Activated CD4-positive, alpha-beta T cell treated with anti-CD3 and anti-CD28 coated beads for 24 hours (primary cell): ENCODE results near the gene CCNK.

Experiments
- DNase-seq, 2 donors: peaks; one replicate each; pipeline ENCODE4 v3.0.0-alpha.2; 2020; ENCODE audit warnings: low read depth in 2 of 2

The CCNK gene

DNA sequence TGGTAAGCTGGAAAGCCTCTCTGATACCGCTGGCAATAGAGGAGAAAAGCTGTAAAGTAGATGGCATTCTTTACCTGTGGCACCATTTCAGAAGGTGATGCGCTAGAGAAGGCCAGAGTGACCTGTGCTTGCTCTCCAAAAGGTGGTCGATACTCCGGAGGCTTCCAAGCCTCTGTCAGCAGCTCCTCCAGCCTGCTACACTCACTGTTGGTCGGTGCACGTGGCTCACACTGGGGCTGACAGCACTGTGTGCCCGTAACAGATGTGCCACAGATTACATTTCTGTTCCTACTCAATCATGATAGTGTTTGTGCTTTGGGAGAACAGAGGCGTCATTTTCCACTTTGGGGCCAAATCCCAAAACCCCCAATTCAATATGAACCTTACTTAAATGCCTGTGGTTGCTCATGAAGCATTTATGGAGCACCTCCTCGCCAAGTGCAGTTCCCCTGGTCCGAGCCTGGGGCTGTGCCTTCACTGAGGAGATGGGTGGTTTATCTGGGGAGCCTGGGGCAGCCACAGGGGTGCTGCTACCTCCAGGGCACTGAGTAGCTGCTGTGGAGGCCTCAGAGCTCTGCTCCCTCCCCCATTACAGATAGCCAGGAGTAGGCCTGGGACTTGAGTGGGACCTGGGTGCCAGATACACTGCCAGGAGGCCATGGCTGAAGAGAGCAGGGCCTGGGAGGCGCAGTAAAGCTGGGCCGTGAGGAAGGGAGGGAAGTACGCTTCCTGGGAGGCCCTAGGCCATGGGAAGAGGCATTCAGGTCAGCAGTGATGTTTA is 26.8 kb downstream of the CCNK start:
- DNase-seq: no peak

GRCh38 chr14:99508896-99509629 is 27.9 kb downstream of the CCNK start:
- DNase-seq: no peak

- no peak for DNase-seq
These were observed 28.8 kb downstream of the CCNK start for GRCh38 chr14:99509871-99510555.

DNA sequence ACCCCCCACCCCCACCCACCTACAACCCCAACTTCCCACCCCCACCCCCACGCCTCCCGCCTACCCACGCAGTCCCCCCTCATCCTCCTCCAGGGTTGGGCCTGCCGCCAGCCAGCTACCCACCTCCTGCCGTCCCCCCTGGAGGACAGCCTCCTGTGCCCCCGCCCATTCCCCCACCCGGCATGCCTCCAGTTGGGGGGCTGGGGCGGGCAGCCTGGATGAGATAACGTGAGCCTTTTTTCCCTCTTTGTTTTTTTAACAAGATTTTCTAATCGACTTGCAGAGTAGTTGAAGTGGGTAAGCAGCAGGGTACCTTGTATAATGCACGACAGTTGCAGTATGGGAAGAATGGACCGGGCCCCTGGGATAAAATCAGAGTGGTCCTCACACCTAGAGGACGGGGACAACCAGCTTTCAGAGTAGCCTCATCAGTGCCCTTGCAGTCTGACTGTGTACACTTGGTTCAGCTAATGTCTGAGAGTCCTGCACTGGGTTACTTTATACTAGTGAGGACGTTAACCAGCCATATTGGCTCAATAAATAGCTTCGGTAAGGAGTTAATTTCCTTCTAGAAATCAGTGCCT is 29.4 kb downstream of the CCNK start:
- no peak for DNase-seq

- no peak for DNase-seq
These were observed 30.4 kb downstream of the CCNK start for GRCh38 chr14:99511421-99512109.

DNA sequence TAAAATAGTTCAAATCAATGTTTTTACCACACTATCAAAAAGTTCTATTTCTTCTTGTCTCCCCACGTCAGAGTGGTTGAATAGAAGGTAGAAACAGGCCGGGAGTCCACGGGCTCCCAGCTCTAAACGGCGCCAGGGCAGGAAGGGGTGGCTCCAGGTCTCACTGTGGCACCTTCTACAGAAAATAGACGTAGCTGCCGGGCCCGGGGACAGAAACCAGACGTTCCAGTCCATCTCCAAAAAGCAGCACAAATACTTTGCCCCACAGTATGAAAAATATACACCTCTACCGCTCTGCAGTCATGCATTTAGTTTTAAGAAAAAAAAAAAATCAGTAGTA is 30.9 kb downstream of the CCNK start:
- DNase-seq: no peak

- DNase-seq: no peak
These were observed 31.5 kb downstream of the CCNK start for GRCh38 chr14:99512571-99513182.

DNA sequence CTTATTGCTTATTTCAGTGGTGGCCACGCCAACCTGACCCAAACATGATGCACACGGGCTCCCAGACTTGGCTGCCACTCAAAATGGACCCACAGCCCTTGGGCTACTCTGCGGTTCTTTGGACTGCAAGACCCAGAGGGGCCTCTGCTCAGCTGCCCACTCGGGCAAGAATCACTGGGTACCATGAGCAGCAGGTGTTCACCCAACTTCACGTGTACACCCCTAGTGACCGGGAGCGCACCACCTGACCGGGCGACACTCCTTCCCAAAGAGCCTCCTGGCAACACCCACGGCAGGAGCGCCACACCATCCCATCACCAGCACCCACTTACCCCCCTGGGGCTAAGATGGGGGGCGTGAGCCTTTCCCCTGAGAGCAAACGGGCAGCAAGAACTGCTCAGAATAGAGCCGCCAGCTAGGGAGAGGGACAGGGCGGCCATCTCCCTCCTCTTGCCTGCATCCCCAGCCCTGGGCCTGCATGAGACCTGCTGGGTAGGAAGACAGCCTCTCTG is 32.0 kb downstream of the CCNK start:
- no peak for DNase-seq

DNA sequence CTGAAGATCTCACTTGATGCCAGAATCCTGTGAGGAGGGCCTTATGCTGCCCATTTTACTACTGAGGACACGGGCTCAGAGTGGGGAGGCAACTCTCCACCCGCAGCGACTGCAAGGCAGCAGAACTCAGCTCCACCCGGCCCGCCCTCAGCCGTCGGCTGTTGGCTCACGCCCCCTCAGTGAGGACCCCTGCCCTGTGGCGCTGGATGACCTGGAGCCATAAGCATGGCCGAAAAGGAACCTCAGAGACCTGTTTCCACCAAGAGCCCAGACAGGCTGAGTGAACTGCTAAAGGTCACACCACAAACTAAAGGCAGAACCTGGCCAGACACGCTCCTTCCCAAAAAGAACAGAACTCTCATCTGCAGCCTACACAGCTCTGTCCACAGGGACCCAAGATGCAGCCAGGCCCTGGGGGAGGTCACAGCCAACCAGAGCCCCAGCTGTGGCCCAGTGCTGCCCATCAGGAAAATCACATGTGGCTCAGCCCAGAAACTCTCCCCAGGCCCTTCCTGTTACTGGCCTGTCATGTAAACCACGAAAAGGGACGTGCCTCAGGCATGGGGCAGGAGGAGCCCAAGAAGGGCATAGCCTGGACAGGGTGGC is 32.8 kb downstream of the CCNK start:
- DNase-seq: no peak

DNA sequence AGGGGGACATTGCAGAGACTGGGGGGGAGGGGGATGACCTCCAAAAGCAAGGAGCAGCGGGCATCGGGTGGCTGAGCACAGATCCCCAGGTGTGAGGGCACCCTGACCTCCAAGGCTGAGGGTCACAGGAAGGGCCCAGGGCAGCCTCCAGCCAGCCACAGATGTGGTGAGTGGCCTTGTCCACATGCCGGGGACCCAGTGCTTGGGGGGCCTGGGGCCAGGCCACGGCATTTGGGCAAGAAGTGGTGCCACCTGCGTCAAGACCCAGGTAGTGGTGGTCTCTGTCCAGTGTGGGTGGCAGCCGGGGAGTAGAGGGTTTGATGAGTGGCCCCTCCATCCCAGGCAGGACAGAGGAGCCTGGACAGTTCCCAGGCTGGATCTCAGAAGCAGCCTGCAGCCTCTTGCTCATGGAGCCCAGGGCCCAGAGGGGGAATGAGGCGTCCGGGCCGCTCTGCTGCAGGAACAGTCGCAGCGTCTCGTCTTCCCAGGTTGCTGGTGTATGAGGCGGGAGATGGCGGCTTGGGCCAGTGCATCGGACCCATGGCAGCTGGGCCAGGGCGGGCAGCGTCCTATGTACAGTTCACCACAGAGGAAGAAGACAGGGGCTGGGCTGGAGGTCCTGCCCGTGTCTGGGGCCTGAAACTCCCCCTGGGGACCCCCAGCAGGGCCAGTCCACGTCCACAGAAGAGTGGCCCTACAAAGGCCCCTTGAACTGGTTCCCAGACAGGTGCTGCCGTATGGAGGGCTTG is 33.5 kb downstream of the CCNK start:
- DNase-seq: no peak

DNA sequence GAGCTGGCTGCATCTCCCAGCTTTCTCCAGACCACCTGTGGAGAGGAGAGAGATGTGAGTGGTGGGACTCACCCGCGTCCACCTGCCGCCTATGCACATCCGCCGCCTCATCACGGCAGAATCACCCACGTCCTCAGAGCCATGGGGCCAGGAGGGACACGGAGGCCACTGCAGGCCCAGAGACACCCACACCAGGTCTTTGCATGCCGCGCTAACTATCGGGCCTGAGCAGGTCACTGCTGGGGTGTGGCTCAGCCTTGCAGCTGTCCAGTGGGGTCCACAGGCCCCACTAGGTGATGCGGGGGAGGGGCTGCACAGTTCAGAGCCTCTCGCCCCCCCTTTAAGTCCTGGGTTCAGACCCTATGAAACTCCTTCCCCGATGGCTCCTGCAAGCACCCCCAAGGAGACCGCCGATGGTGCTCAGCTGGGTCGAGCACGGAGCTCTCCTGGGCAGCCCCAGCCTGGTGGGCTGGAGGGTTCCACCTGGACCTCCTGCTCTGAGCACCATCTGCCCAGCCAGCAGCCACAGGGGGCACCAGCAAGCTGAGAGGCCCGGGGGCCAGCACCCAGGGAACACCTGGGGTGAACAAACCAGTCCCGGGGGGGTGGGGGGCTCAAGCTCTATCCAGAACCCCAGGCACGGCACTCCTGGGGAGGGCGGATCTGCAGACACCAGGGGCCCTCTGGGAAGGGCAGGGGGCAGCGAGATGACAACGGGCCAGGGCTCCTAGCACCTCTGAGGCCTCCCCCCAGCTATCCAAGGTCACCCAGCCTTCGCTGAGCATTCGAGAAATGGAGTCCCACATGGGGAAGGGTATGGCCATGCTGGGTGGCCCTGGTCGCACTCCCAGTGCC is 34.3 kb downstream of the CCNK start:
- no peak for DNase-seq

DNA sequence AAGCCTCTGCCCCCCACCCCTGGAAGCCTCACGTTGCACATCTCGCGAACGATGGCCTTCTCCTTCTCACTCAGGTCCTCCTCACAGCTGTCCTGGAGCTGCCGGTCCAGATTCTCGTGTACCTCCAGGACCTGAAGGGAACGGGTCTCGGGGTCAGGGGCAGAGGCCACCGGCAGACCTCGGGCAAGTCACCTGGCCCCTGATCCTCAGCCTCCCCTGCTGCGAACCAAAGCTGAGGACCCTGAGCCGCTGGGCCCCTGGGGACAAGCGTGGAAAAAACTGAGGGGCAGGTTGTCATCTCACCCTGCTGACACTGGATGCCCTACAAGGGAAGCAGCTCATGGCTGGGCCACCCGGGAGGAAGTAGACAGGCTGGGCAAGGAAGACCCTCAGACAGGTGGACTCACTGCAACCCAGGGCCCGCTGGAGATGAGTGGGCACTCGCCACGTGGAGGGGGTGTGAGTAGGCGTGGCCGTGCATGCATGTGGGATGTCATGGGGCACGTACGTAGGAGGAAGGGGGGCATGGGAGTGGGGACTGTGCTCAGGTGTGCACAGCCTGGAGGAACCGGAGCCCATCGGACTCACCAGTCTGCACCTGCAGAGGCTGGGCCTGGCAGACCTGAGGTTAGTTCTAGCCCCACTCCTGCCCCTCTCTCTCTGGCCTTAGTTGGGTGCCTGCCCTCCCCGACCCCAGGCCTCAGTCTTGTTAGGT is 35.1 kb downstream of the CCNK start:
- DNase-seq: no peak

DNA sequence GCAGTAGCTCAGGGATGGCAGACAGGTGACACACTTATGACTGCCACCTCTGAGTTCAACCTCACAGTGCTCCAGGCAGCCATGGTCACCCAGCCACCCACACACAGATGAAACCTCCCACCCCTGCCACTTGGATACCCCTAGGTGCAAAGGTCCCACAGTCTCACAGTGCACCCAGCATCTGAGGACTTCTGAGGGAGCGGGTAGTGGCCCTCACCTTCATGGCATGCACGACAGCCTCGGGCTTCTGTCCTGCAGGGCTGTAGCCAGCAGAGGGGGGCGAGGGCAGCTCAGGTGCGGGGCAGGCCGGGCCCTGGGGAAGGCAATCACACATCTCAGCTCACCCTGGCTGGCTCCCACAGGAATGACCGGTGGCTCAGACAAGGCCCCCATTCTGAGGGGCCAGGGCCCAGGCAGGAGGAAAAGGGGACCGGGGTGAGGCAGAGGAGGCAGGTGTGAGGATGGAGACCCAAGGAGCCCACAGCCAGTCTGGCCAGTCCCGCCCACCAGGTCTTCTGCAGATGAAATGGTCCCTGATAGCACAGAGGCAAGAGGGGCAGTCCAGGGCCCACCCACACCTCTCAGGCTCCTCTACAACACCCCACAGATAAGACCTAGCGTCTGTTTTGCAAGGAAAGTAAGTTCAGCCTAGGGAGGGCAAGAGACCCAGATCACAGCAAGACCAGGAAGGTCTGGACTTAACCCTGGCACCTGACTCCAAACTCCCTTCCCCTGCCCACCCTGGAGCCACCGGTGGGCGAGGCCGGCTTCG is 35.8 kb downstream of the CCNK start:
- no peak for DNase-seq

GRCh38 chr14:99517643-99518381 is 36.6 kb downstream of the CCNK start:
- no peak for DNase-seq

- peak; percentile 73 to 83 for DNase-seq
These were observed 37.5 kb downstream of the CCNK start for GRCh38 chr14:99518441-99519346.

DNA sequence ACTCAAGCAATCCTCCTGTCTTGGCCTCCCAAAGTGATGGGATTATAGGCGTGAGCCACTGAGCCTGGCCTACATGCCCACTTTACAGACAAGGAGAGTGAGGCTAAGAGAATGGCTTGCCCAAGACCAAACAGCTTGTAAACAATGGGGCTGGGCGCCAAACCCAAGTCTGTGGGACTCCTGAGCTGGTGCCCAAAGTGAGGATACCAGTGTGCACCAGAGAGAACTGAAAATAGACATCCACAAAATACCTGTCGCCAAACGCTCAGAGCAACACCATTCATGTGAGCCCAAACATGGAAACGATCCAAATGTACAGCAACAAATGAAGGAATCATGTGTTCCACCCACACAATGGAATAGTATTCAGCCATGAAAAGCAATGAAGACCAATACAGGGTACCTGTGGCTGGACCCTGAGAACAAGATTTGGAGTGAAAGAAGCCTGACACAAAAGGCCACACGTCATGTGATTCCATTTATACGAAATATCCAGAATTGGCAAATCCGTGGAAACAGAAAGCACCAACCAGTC is 38.2 kb downstream of the CCNK start:
- no peak for DNase-seq
